ENCODE data around the gene OR10T2.
"Not testable (repeated sequence)": the region's sequence is repeated elsewhere in the genome, so short reads cannot be mapped to it uniquely, and the experiment has no call there.

The OR10T2 gene, protein sequence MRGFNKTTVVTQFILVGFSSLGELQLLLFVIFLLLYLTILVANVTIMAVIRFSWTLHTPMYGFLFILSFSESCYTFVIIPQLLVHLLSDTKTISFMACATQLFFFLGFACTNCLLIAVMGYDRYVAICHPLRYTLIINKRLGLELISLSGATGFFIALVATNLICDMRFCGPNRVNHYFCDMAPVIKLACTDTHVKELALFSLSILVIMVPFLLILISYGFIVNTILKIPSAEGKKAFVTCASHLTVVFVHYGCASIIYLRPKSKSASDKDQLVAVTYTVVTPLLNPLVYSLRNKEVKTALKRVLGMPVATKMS

DNA sequence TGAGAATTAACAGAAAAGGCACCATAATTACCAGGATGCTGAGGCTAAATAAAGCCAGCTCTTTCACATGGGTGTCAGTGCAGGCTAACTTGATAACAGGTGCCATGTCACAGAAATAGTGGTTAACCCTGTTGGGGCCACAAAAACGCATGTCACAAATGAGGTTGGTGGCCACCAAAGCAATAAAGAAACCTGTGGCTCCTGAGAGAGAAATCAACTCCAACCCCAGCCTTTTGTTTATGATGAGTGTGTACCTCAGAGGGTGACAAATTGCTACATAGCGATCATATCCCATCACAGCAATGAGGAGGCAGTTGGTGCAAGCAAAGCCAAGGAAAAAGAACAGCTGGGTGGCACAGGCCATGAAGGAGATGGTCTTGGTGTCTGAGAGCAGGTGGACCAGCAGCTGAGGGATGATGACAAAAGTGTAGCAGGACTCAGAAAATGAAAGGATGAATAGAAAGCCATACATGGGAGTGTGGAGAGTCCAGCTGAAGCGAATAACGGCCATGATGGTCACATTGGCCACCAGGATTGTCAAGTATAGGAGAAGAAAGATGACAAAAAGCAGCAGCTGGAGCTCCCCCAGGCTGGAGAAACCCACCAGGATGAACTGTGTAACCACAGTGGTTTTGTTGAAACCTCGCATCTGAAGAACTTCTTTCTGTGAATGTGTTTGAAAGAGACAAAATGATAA, at the start of gene OR10T2:
Gene OR10T2, minus strand, starts transcription at position 649 of the 697 bp plus-strand sequence. Its CDS starts 0 bp downstream, at position 649.
- no peak for DNase-seq

DNA sequence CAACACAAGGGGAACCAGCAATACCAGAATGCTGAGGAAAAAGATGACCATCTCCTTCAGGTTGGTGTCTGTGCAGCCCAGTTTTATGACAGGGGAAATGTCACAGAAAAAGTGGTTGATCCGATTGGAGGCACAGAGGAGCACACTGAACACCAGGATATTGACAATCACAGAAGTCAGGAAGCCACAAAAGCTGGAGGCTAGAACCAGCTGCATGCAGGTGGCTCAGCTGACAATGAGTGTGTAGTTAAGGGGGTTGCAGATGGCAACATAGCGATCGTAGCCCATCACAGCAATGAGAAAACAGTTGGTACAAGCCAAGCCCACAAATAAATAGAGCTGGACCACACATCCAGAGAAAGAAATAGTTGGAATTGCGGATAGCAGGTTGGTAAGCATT, 46.1 kb upstream of the OR10T2 start:
- no peak for DNase-seq

DNA sequence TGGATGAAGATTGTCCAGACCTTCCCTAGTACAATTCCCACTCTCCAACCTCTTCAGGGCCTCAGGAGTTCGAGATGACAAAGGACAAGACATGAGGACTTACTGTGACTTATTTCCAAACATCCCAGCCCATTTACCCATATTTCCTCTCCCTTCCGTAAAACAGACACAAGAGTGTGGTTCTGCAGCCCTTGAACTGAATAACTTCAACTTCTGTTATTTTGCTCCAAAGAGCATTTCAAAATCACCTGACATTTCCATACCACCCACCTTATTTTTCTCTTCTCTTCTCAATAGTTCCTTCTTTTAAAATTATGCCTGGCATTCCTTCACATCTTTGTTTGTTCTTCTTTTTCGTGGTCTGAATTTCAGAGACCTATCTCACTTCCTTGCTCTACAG, 35.5 kb upstream of the OR10T2 start:
- no peak for DNase-seq

DNA sequence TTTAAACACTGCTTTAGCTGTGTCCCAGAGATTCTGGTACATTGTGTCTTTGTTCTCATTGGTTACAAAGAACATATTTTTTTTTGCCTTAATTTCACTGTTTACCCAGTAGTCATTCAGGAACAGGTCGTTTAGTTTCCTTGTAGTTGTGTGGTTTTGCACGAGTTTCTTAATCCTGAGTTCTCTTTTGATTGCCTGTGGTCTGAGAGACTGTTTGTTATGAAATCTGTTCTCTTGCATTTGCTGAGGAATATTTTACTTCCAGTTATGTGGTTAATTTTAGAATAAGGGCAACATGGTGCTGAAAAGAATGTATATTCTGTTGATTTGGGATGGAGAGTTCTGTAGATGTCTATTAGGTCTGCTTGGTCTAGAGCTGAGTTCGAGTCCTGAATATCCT, 30.9 kb upstream of the OR10T2 start:
- peak; percentile 73 for DNase-seq

DNA sequence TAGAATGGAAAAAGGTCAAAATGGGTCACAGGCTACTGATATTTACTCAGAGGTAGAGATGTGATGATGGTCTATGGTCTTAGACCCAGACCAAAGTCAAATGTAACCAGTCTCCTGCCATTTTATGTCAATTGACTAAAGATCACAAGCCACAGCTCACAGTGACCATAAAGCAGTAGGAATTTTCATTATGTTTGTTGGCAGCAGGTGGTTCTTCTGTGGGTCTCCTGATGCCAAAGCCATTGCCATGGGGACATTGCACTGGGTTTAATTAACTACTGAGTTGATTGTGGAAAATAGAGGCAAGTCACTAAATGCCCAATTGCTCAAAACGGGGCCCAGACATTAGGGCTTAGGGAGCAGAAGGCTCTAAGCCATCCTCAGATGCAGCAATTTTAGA, 26.9 kb upstream of the OR10T2 start, which contains the start of gene OR10K2:
Gene OR10K2, minus strand, starts transcription at position 101 of the 400 bp plus-strand sequence. CDS start 5,371 bp downstream, outside the sequence.
- no peak for DNase-seq

DNA sequence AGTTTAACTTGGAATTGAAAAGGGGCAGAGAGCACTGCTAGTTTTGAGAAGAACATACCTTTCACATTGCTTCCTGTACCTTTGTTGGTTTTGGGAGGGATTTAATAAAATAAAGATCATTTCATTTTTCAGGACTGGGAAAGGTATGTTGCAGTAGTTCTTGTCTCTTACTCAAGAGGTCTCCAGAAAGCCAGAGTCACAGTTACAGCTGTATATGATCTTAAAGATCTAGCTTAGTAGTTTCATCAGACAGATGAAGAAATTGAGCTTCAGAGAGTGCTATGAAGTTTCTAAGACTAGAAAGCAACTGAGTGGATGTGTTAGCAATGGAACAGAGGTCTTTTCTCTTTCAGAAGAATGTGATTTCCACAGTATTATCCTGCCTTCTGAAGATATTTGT, 25.8 kb upstream of the OR10T2 start:
- DNase-seq = no peak

DNA sequence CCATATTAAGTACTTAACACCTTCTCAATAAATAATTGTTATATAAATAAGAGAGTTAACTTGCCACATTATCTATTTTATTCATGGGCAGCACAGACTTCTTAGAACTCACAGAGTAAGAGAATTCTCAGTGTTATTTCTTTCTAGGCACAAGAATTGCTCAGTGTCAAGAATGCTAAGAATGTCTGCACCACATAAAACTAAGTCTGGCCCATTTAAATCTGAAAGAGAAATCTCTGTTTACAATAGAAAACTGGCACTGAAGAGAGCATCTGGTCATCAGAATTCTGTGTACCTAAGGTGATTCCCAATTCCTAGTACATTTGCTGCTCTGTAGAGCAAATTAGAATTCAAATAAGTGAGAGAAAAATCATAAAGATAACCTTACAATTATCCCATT, 22.9 kb upstream of the OR10T2 start:
- no peak for DNase-seq

DNA sequence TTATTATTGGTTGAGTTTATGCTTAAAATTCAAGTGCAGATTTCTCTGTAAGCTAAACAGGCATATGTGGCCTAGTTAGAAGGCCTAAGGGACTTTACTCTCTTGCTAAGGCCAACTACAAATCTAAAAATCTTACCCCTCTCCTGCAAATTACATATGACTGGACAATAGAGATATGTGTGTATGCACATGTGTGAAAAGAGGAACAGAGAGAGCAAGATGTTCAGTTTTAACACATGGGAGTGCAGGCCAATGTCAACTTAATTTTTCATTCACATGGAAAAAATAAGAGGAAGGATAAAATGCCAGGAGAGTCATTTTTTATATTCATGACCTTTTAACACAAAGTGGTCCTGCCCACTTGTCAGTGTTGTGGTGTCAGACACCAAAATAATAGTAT, 18.3 kb upstream of the OR10T2 start:
- DNase-seq = peak; percentile 51

DNA sequence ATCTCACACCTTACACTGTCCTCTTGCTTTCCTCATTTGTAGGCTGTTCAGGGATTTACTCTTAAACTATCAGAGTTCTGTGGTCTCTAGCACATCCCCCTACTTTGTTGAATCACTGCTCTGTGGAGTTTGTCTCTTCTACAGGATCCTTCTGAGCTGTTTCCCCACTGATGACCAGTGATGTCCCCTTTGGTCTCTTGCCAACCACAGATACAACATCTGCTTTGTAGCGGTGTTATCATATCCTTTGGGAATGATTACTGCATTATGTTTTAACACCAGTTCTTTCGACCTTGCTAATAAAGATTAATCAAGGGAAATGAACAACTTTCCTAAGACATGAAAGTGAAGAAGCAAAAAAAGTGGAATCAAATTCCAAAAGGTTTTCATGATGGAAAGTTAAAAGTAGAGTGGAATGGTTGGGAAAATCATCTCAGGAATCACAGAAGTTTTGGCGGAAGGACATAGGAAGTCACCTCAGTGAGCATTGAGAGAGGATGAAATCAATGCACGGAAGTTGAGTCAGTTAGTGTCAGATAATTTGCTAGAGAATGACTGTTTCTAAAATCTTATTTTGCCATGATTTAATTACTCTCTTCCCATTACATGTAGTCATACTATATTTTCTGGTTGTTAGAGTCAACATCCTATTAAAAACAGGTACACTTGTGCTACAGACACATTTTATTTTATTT, 15.5 kb upstream of the OR10T2 start:
- DNase-seq = no peak

DNA sequence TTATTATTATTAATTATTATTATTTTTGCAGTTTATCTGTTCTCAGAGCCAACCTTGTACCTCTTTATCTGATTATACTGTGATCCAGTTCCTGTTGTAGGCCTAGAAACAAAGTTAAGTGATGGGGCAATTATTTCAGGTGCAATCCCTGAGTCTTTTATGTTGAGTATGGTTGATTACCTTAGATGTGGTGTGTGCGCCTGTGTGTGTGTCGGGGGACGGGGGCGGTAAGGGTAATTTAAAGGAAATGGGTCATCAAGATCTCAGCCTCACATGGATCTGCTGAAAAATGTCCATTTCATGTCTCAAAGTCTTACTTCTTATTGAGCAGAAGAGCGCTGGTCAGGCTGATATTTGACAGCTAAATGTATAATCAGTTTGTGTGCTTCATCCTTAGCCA, 7.8 kb upstream of the OR10T2 start:
- DNase-seq = no peak

DNA sequence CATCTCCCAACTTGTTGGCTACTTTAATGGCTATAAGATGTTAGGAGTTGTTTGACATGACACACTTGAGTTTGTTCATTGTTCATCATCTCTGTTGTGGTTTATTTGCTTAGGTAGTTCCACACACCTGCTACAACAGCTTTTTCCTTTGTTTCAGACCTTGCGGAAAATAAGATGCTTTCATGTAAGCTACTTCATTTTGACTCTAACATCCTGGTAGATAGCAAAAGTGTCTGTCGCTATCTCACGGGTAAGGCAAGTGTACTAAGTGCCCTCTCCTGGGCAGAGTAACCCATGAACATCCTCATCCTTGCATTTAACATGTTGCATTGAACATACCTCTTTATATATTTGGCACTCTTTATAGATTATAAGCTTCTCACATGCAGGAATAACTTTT, 1.6 kb upstream of the OR10T2 start:
- DNase-seq = no peak

DNA sequence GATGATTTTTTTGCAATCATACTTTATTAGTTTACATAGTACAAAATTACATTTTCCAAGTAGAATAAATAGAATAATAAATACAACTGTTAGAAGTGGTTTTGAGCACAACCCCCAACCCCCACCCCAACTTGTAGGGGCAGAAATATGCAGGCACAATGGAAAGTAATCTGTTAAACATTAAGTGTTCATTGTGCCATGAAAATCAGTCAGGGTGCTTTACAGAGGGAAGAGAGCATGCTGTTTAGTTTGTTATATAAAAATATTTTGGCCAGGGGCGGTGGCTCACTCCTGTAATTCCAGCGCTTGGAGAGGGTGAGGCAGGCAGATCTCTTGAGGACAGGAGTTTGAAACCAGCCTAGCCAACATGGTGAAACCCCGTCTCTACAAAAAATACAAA, 2.6 kb downstream of the OR10T2 start:
- DNase-seq = no peak

DNA sequence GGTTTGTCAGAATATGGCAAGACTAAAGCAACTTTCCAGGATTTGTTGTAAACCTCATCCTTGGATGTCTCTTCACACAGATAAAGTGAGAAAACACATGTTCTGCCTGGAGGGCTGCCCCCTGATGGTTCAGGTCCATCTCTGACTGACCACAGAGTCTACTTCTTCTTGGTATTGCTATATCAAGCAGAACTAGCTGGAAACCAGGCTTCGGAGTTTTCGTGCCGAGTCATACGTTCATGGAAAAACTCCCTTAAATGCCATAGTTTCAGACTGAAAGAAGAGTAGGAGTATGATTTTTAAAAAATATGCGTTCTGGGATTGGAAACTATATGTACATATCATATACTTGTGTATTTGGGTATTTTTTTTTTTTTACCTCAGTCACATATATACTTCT, 5.8 kb downstream of the OR10T2 start:
- DNase-seq = no peak

DNA sequence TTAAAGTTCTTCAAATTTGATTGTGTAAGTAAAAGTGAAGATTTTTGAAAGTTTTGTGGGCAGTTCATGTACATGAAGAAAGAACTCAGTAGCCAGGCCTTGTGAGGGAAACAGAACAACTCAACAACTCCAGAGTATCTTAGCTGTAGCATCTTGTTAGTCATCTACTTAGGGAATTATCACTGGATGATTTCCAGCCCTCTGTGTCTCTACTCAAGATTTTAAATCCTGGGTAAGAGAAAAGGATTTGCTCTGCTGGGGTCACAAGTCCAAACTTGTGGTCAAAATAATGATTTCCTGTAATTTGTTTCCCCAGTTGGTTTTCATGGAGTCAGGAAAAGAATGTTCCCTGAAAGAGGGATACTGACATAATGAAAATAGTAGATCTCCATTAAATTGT, 8.2 kb downstream of the OR10T2 start:
- no peak for DNase-seq

DNA sequence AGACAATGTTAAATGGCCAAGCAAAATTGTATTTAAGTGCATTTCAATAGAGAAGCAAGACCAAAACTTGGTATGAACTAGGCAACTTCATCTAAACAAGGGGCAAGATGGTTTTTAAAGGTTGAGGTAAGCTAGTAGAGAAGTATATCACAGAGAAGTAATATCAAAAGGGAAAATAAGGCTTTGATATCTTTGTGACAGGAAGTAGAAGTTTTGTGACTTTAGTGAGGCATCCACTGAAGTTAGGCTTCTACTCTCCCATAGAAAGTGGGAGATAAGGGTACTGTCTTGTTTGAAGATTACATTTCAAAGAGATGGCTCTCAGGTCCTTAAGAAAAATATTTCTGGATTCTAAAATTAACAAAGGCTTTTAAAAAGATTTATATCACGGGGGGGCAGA, 8.9 kb downstream of the OR10T2 start:
- no peak for DNase-seq

DNA sequence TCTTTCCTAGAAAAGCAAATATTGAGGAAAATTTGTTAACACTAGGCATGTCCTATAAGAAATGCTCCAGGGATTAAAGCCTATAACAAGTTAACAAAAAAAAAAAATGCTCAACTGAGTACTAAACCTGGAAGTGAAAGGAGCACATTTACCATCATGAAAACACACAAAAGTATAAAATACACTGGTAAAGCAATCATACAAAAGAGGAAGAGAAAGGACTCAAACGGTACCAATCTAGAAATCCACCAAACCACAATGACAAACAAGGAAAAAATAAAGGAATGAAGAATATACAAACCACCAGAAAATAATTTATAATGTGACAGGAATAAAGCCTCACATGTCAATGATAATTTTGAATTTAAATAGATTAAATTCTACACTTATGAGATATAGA, 24.4 kb downstream of the OR10T2 start:
- peak; percentile 92 for DNase-seq

DNA sequence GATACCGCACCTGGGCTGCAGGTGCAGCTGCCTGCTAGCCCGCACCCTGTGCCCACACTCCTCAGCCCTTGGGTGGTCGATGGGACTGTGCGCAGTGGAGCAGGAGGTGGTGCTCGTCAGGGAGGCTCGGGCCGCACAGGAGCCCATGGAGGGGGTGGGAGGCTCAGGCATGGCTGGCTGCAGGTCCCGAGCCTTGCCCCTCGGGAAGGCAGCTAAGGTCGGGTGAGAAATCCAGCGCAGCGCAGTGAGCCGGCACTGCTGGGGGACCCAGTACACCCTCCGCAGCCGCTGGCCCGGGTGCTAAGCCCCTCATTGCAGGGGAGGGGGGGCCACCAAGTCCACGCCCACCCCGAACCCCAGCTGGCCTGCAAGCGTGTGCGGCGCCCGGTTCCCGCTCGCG, 25.2 kb downstream of the OR10T2 start:
- not testable (repeated sequence) for DNase-seq

DNA sequence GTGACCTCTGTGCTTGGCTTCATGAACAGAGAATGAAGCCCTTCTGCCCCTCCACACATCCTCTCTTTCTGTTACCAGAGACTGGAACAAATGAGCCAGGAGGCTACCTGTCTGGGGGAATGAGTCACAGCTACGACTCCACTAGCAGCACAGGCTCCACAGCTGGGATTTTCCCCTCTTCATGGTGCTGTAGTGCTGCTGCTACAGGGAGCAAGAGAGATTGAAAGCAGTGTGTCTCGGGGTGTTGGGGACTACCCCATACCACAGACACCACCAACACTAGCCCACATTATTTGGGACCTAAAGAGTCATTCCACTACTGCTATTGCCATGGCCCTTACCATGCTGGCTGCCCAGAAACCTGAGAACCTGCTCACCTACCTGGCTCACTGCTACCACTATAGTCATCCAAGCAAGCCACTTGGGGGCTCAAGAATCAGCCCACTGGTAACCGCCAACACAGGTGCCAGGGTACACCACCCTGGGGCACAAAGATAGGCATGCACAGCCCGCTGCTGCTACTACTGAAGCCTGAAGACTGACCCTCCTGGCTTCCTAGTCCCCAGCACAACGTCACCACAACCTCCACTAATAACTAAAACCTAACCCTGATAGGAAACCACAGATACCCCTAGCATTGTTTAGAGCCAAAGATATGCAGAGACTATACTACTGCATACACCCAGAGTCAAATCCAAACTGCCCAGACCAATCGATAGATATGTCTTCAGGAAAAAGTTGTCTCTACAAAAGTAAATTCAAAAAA, 27.9 kb downstream of the OR10T2 start:
- no peak for DNase-seq

DNA sequence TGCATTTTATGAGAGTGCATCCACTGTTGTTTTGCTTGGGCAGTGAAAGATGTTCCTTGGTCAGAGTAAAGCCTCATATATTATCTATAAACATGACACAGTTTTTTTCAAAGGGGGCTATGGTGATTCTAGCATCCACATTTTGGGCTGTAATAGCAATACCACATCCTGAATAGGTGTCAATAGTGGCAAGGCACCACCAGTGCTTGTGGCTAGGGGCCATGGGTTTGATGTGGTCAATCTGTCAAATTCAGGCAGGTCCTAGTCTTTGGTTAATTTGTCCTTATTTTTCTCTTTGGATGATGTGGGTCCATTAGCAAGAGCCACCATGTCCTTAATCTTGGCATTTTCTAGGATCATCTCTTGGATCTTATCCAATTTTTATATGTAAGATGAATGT, 32.5 kb downstream of the OR10T2 start:
- no peak for DNase-seq

DNA sequence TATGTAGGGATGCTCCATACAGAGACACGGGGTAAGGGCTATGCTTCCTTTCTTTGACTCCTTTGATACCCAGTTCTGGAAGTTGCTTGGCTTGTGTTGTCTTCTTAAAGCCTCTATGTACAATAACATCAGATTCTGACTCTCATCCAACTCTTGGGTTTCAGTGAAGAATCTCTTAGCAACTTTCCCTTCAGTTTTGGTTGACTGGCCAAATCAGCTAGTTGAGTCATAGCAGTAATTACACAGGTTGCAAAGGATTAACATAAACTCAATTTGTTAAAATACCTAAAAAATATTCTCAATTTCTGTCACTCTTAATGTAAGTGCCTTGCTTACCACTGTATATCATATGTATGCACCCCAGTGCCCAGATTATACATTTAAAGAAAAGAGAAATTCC, 36.3 kb downstream of the OR10T2 start:
- DNase-seq = no peak

DNA sequence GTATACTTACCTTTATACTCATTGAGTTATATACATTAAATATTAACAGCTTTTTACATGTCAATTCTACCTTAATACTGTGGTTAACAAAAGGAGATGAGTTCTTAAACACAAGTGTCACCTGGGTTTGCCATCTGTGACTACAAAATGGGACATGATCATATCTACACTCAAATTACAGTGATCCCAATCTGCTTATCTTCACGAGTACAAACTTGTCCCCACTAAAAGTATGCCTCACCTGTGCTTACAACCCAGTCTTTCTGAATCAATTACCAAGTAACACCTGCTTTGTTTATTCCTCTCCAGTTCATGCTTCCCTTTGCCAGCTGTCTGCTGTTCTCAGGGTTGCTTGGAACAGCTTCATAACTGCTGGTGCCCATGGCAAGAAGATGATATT, 36.8 kb downstream of the OR10T2 start:
- no peak for DNase-seq

DNA sequence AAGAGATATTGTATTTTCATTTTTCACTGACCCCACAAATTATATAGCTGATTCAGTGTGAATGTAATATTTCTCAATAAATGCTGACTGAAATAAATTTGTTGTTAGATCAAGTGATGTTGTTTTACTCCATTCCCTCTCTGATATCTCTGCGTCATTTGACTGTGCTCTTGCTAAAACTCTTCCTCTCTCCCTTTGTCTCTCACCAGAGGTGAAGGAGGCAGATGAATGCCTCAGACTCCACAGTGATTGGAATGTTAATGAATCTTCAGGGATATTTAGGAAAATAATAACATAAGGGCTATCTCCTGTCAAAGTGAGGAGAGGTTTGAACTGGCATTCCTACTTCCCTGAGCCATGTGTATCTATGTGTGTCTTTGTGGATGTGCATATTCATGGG, 41.8 kb downstream of the OR10T2 start:
- DNase-seq = no peak

DNA sequence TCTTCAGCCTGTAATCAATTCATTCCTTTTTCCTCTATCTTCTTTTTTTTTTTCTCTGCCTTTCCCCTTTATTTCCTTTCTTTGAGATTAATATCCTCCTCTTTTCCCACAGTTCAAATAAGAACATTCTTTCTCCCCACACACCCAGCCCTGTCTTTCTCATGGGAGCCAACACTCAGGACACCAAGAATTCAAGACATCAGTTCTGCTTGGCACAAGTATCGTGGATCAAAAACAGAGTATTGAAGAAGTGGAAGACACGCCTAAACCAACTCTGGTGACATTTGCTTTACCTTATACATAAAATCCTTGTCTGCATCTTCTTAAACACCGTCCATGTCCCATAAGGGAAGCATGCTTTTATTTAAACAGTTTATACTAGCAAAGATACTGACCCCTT, 42.6 kb downstream of the OR10T2 start:
- no peak for DNase-seq

Measured in MV-4-11 (cell line).